Endothelial cell of umbilical vein (primary cell): Measurements from ENCODE around the gene CACHD1. TPM values are rescaled to one million over a fixed set of nuclear protein-coding genes. Genes with fewer than 3 reads are reported as not detected.

Source experiments
- BruUV-seq: library from RNA; stranded (reverse); fragments of 400-500 nt; replicated peaks from 2 replicates; lab custom pipeline; 2021; lab: Mats Ljungman, UMichigan
- CTCF ChIA-PET: fragments of 300-600, 350-600 bp; sonication (Branson Sonifier 250); formaldehyde crosslinking; loops from one replicate; lab custom pipeline; 2021; ENCODE audit warnings: antibody characterized with exemption, inconsistent platforms; lab: Charles Lee
- POLR2A ChIA-PET: fragments of 300-600, 350-600 bp; sonication (Branson Sonifier 250); formaldehyde crosslinking; loops from one replicate; lab custom pipeline; 2021; ENCODE audit warnings: antibody characterized with exemption, inconsistent platforms; lab: Charles Lee
- DNase-seq: peaks from one replicate; pipeline ENCODE4 v3.0.0-alpha.2; 2011; ENCODE audit warnings: low read depth, low spot score
- FAIRE-seq: peaks from 2 replicates; lab custom pipeline; 2011; peaks lifted over from hg19 to GRCh38; lab: Jason Lieb, UNC
- H2AFZ ChIP-seq: 2 replicates; pipeline ENCODE4 v1.6.0; 2012; ENCODE audit warnings: low read depth, low read length, control low read depth, inconsistent platforms
- H3K27ac ChIP-seq: 2 replicates; pipeline ENCODE4 v1.5.1; 2011; ENCODE audit warnings: low read depth, mild to moderate bottlenecking, control low read depth, low read length, moderate library complexity; ENCODE audit not compliant: insufficient read depth
- H3K27me3 ChIP-seq, 2 experiments: 2 replicates each; pipeline versions ENCODE4 v1.6.0 to v1.6.1; 2011; ENCODE audit warnings: low read length in 2 of 2, mixed read lengths in 1 of 2; ENCODE audit not compliant: control insufficient read depth in 2 of 2, insufficient read depth in 2 of 2
- H3K36me3 ChIP-seq, 2 experiments: 2 replicates in 1 of 2; 3 replicates in 1 of 2; pipeline ENCODE4 v1.5.1; 2011; ENCODE audit warnings: low read length in 2 of 2, mild to moderate bottlenecking in 1 of 2, moderate library complexity in 1 of 2; ENCODE audit not compliant: control insufficient read depth in 2 of 2, insufficient read depth in 2 of 2; ENCODE audit errors: extremely low read depth in 1 of 2
- H3K4me1 ChIP-seq: 3 replicates; pipeline ENCODE4 v1.5.1; 2011; ENCODE audit warnings: mild to moderate bottlenecking, low read length; ENCODE audit not compliant: control insufficient read depth, insufficient read depth; ENCODE audit errors: extremely low read depth
- H3K4me2 ChIP-seq: 2 replicates; pipeline ENCODE4 v1.6.1; 2011; ENCODE audit warnings: low read length, control low read depth, mixed read lengths; ENCODE audit not compliant: insufficient read depth
- H3K4me3 ChIP-seq, 3 experiments: fragments of 200-600 bp in 1 of 3; sonication (generic), shearing (Covaris generic) in 1 of 3; replicated peaks in 1 of 3; 2 replicates each; pipeline ENCODE4 v1.5.1; 2011 to 2016; ENCODE audit warnings: control low read depth in 3 of 3, low read length in 3 of 3, mild to moderate bottlenecking in 2 of 3, inconsistent platforms in 1 of 3, low read depth in 1 of 3, moderate library complexity in 1 of 3; ENCODE audit not compliant: insufficient read depth in 1 of 3
- H3K79me2 ChIP-seq: 2 replicates; pipeline ENCODE4 v1.6.0; 2012; ENCODE audit warnings: low read length, inconsistent platforms; ENCODE audit not compliant: control insufficient read depth, insufficient read depth
- H3K9ac ChIP-seq: replicated peaks from 2 replicates; pipeline ENCODE3; 2011; ENCODE audit warnings: low read length, control low read depth; ENCODE audit not compliant: insufficient read depth; ENCODE audit errors: extremely low read depth
- H3K9me1 ChIP-seq: replicated peaks from 3 replicates; pipeline ENCODE4 v1.6.0; 2011; ENCODE audit warnings: mild to moderate bottlenecking, low read length; ENCODE audit not compliant: control insufficient read depth, insufficient read depth; ENCODE audit errors: extremely low read depth
- H3K9me3 ChIP-seq: replicated peaks from 2 replicates; pipeline ENCODE4 v1.5.1; 2012; ENCODE audit warnings: low read length, inconsistent platforms; ENCODE audit not compliant: control insufficient read depth, insufficient read depth
- H4K20me1 ChIP-seq: replicated peaks from 2 replicates; pipeline ENCODE3; 2011; ENCODE audit warnings: mild to moderate bottlenecking, low read length; ENCODE audit not compliant: control insufficient read depth, insufficient read depth; ENCODE audit errors: extremely low read depth
- EZH2 ChIP-seq: IDR thresholded peaks from 2 replicates; pipeline ENCODE4 v1.6.1; 2012; ENCODE audit warnings: borderline replicate concordance, low read depth, mild to moderate bottlenecking, moderate library complexity, low read length, inconsistent platforms; ENCODE audit not compliant: severe bottlenecking
- FOS ChIP-seq: IDR thresholded peaks from 2 replicates; pipeline ENCODE4 v1.6.1; 2011; ENCODE audit warnings: mild to moderate bottlenecking, low read length, moderate library complexity, borderline replicate concordance; ENCODE audit not compliant: insufficient read depth
- JUN ChIP-seq: IDR thresholded peaks from 2 replicates; pipeline ENCODE4 v1.6.1; 2011; ENCODE audit warnings: borderline replicate concordance, low read depth; ENCODE audit not compliant: insufficient read length, insufficient read depth
- POLR2A ChIP-seq: IDR thresholded peaks from 2 replicates; pipeline ENCODE4 v1.6.1; 2012; ENCODE audit warnings: low read depth, mild to moderate bottlenecking, control low read depth, low read length
- POLR2AphosphoS5 ChIP-seq: IDR thresholded peaks from 2 replicates; pipeline ENCODE4 v1.6.1; 2012; ENCODE audit warnings: low read depth, mild to moderate bottlenecking, control low read depth, low read length, moderate library complexity; ENCODE audit not compliant: insufficient read depth
- dilution Hi-C: fragments of 300-500 bp; cut with MboI; formaldehyde crosslinking; loops from one replicate; pipeline ENCODE4 v1.15.0; 2019; ENCODE audit warnings: low sequenced_read_pairs; ENCODE audit not compliant: extremely low pct_ligation_motif_present
- intact Hi-C: fragments of 100-400 bp; cut with micrococcal nuclease; formaldehyde crosslinking; loops from one replicate; pipeline ENCODE4 v1.10.0; 2022
- polyA plus RNA-seq, 4 experiments: library from polyadenylated mRNA; depleted of rRNA in 3 of 4; stranded (reverse) in 3 of 4; unstranded in 1 of 4; fragments of >200 nt; gene quantifications; 2 replicates each; pipeline versions ENCODE4 v1.2.1 to v1.2.3, GENCODE V29; 2011 to 2012; ENCODE audit warnings: missing spikeins in 1 of 4
- total RNA-seq: library from RNA; stranded (reverse); gene quantifications from 2 replicates; pipeline ENCODE4 v1.2.3, GENCODE V29; 2021
- TF ChIP-seq, protein P1 (sequence below), 2 donors: IDR thresholded peaks; 1 replicate in 1 of 2; 2 replicates in 1 of 2; pipeline ENCODE4 v1.5.1; 2011; ENCODE audit warnings: low read length in 2 of 2, mild to moderate bottlenecking in 2 of 2, moderate library complexity in 2 of 2, control low read depth in 1 of 2, inconsistent platforms in 1 of 2, low read depth in 1 of 2; ENCODE audit not compliant: insufficient read depth in 1 of 2; ENCODE audit errors: extremely low read depth in 1 of 2
- TF ChIP-seq, protein P2 (sequence below): IDR thresholded peaks from 2 replicates; pipeline ENCODE4 v1.6.1; 2011; ENCODE audit not compliant: insufficient read depth, insufficient read length

The CACHD1 gene
- total and polyA plus RNA-seq, 2 donors (not counting 3 experiments of a cell fraction or from before 2014, with no cell fraction given): 3.6 to 9.3 TPM

DNA sequence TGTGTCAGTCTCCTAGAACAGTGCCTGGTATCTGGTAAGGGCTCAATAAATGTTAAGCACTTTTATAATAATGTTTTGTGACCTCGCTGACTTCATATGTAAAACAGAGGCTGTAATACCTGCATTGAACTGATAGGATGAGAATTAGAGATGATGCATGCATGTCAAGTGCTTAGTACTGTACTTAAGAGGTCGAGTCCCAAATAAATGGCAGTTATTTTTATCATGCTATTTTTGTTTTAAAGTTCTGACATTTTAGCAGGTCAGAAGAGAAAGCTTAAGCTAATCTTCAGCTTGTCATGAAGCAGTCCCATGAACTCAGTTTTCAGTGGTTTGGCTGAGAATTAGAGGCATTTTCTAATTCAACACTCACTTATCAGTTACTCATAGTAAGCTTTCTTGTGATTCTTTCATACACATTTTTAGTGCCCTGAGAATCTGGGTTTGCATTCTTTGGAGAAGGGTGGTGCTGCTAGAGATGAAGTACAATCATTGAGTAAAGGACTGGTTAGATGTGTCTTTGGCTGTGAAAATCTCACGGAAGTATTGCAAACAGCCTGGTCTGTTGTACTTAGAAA is 199.3 kb downstream of the CACHD1 start:
- H3K36me3 ChIP-seq: peaks cover 0 to 2% of the 10 kb centered on the region in 2 experiments
- H3K9me1 ChIP-seq: no peaks in the 10 kb centered on the region
- no peaks in the 10 kb centered on the region for H3K9me3 ChIP-seq
- no peaks in the 10 kb centered on the region for H3K79me2 ChIP-seq
- H2AFZ ChIP-seq: no peak overlapping the region
- H4K20me1 ChIP-seq: no peaks in the 10 kb centered on the region
- H3K27ac ChIP-seq: no peak overlapping the region
- CTCF ChIA-PET: no interaction called here
- POLR2A ChIA-PET: no interaction called here
- intact Hi-C loops: no loop called here
- no peak for TF ChIP-seq POLR2A
- TF ChIP-seq, protein P1, sequence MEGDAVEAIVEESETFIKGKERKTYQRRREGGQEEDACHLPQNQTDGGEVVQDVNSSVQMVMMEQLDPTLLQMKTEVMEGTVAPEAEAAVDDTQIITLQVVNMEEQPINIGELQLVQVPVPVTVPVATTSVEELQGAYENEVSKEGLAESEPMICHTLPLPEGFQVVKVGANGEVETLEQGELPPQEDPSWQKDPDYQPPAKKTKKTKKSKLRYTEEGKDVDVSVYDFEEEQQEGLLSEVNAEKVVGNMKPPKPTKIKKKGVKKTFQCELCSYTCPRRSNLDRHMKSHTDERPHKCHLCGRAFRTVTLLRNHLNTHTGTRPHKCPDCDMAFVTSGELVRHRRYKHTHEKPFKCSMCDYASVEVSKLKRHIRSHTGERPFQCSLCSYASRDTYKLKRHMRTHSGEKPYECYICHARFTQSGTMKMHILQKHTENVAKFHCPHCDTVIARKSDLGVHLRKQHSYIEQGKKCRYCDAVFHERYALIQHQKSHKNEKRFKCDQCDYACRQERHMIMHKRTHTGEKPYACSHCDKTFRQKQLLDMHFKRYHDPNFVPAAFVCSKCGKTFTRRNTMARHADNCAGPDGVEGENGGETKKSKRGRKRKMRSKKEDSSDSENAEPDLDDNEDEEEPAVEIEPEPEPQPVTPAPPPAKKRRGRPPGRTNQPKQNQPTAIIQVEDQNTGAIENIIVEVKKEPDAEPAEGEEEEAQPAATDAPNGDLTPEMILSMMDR (IDR thresholded peaks at IDR 0.05; ENCODE audit: extremely low read depth in 1 of 2, insufficient read depth in 1 of 2, low read depth in 1 of 2, low read length in 2 of 2): no peak
- no peak for TF ChIP-seq EZH2
- TF ChIP-seq POLR2AphosphoS5: no peak
- TF ChIP-seq FOS: no peak
- no peak for TF ChIP-seq JUN
- TF ChIP-seq, protein P2, sequence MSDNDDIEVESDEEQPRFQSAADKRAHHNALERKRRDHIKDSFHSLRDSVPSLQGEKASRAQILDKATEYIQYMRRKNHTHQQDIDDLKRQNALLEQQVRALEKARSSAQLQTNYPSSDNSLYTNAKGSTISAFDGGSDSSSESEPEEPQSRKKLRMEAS: no peak
- no peaks in the 10 kb centered on the region for H3K27me3 ChIP-seq
- no peaks in the 10 kb centered on the region for H3K4me1 ChIP-seq
- H3K9ac ChIP-seq: no peak overlapping the region
- FAIRE-seq: no peak
- no TSS peak for BruUV-seq
- H3K4me3 ChIP-seq: no peak overlapping the region
- no peak overlapping the region for H3K4me2 ChIP-seq
- dilution Hi-C loops: no loop called here
- DNase-seq: no peak
